HG03196 (cell line): Measurements from ENCODE around the gene RNF166.

Experiments
- ATAC-seq: cut with Tn5 transposase; IDR thresholded peaks from one replicate; pipeline ENCODE4 v1.9.1; 2021; ENCODE audit not compliant: unreplicated experiment

The RNF166 gene

DNA sequence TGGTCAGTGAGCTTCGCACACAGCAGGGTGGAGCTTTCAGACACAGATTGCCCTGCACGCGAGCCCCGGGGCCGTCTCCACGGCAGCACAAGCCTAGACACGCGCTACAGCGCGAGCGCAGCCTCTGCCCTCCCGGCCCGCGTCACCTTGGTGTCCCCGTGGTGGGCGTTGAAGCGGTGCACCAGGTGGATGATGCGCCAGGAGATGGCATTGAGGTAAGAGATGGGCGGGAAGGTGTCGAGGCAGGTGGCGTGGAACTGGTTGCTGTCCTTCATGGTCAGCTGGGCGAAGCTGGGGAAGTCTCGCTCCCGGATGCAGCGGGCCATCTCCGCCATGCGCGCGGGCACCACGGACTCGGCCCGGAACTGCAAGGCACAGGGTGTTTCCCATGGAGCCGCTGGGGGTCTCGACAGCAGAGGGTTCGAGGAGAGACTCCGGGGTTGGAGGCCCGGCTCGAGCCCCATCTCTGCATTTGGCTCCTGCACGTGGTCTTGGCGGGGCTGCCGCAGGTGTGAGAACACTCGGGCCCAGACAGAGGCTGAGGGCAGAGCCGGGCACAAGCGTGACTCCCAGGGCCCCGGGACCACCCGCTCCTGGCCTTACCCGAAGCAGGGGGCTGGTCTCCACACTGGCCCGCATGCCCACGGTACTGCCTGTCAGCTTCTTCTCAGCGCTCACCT is 51.0 kb downstream of the RNF166 start:
- no peak for ATAC-seq

DNA sequence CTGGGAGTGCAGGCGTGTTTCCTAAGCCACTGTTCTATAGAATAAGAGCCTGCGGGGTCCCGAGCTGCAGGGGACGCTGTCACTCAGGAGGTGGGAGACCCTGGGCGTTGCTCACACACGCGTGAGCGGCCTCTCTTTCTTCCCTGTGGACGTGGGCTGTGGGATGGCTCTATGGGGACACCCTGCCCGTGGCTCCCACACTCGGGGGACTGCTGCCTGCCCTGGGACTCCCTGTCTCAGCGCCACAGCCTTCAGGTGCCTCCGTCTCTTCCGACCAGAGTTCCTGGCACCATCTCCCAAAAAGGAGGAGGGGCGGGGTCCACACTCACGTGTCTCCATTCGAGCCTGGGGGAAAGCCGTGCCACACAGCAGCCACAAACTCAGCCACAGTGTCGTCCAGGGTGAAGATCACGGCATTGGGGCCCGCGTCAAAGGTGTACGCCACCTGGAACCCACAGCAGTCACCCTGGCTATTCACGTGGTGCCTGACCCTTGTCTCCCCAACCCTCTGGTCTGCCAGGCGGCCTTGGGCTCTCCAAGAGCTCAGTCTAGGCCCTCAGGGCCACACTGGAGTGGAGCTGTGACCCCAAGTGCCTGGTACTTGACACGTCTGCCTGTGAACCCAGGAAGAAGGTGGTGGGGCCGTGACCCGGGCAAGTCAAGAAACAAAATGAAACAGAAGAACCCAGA is 51.7 kb downstream of the RNF166 start:
- no peak for ATAC-seq

DNA sequence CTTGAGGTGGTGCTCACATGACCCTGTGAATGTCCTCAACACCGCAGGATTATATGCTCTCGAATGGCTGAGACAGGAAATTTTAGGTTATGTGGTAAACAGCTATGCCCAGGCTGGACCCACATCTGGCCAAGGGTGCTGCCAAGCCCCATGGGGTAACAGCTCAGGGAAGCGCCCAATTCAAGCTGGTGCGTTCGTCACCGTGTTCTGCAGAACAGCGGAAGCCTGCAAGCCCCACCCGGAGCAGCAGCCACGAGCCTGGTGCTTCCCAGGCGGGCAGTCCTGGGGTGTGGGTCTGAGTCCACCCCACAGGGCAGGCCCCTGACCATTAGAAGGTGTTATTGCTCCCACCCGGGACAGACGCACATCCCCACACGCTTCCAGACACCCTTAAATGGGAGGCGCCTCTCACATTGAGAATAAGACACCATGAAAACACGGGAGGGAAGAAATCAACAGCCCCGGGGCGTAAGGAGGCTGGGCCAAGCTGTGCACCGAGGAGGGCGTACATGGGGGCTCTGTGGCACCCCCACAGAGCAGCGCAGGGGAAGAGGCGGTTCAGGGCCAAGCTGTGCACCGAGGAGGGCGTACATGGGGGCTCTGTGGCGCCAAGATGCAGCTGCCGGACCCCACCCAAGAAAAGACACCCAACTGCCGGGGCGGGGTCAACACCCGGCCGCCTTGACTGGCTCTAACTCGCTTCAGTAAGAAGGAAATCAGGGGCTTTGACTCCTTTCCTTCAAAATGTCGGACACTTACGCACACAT is 52.4 kb downstream of the RNF166 start:
- ATAC-seq, result no peak

DNA sequence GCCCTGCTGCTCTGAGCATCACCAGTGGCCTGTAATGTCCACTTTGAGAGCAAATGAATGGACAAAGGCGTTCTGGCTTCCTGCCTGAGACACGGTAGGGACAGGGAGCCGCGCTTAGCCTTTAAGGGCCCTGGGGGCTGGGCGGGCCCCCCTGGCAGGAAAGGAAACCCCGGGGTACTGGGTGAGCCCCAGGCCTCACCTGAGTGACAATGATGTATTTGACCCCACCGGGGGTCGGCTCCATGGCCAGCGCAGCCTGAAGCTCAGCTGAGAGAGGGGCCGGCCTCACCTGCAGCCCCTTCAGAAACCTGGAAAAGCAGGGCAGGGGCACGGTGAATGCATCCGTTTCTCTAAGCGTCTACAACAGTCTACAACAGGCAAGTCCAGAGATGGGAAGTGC is 53.1 kb downstream of the RNF166 start:
- ATAC-seq, result no peak

DNA sequence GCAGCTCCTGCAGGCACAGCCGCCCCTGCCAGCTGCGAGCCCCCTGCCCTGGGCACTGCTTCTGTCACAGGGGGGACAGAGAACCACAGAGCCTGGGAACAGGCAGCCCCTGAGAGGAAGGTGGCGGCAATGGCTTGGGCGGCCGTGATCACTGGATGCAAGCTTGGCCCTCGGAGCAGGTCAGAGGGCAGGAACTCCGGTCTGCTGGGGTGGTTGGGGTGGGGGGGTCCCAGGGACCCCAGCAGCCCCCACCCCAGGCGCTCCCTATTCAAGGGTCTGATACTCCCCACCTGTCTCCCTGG is 53.5 kb downstream of the RNF166 start:
- ATAC-seq, result no peak

DNA sequence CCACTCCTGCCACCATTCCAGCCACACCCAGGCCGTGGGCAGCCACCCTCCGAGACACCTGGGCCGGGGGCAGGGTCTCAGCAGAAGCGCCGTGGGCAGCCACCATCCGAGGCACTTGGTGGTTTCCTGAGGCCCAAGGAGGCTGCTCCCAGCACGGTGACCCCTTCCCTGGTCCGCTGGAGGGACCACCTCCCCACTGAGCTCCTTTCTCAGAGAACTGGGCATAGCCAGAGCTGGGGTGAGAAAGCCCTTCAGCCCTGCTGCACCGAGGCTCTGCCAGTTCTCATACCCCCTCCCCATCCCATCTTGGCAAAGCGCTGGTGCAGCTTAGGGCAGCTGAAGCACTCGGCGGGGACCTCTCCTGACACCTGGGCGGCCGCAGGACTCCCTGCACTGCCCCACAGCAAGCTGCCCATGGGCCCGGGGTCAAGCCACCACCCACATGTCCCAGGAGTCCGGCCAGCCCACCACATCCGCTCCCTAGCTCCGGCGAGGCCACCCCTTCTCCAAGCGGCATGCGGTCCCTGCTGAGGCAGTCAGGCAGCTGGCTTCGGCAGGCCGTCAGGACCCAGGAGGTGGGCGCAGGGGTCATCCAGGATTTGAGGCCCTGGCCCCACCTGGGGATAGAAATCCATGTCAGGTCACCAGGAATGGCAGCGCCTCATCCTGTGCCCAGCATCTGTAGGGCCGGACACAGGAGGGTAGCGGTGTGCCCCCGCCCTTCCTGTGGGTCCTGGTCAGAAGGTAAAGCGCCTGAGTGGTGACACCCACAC is 54.0 kb downstream of the RNF166 start:
- ATAC-seq, result peak; percentile 3

DNA sequence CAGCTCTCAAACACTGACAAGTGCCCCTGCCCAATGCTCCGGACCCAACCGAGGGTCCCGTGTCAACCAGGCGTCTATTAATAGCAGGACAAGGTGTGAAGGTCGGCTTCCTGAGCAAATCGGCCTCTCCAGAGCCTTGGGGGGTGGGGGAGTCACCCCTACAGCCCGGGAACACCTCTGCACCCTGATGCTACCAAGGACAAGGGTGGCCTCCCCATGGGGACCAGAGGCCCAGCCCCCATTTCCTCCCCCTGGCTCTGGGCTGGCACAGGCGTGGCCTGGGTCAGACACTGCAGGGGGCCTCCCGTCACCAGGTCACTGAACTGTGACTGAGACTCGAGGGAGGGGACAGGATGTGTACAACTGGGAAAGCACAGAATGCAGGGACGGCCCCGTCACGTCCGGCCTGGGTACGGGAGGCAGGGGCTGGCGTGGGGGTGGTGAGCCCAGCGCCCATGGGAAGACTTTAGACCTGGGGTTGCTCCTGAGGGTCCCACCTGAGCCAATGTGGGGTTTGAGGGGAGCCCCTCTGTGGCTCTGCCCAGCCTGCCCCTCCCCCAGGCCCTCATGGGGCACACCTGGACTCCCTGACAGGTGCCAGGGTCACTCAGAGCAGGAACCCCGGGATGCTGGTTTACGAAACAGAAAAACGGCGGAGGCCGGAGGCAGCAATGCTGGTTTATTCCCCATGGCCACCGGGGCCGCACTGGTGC is 54.8 kb downstream of the RNF166 start:
- peak; percentile 64 for ATAC-seq

DNA sequence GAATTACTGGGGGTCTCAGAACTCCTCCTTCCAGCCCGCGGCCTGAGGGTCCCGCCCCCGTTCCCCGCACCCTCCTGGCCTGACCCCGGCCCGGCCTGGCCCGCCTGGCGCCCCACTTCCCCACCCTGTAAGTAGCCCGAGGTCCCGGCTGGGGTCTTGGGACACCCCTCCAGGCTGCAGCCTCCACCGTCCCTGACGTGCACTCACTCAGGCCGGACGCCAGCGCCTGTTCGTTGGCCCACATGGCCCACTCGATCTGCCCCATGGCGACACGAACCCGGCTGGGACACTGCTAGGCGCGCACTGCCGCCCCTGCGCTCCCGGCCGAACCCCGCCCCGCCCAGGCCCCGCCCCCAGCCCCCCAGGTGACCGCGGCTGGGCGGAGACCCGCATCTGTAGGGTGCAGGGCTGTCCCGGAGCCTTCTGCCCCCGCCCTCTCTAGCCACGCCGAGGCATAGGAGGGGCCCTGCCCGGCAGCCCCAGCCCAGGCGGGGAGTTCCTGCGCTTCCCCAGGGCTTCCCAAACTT is 55.4 kb downstream of the RNF166 start, which contains the start of gene CYBA:
Gene CYBA (minus strand): TSS at position 305 of the 527 bp plus-strand sequence. CDS start 40 bp downstream, at position 265.
- peak; percentile 55 for ATAC-seq

DNA sequence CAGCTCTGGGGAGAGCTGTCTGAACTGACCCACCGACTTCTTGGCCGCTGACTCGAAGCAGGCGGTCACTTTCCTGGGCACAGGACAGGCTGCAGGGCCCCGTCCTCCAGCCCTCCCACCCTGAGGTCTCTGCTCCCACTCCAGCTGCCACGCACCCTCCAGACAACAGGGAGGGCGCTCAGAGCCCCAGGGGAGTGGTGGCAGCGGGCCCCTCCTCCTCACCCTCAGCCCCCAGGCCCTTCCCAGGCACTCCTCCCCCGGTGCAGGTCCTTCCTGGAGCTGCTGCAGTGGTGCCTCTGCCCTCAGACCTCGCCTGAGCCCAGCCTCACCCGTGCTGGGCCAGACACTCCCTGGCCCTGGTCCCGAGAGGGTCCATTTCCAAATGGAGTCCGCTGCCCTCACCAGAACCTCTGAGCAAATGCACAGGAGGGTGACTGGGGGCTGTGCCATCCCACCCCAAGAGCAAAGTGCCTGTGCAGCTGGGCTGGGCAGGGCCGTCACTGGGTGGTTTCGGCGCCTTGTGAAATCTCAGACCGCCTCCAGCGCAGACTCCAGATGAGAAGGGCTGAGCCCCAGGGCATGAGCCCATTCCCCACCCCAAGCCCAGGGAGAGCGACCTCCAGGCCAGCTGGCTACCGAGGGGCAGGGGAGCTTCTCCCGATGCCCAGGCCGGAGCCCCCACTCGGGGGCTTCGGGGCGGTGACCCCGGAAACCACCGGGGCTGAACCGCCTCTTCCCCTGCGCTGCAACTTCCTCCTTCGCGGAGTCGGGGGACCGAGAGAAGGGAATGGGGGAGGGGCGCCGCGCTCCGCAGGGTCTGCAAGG is 56.1 kb downstream of the RNF166 start:
- no peak for ATAC-seq

DNA sequence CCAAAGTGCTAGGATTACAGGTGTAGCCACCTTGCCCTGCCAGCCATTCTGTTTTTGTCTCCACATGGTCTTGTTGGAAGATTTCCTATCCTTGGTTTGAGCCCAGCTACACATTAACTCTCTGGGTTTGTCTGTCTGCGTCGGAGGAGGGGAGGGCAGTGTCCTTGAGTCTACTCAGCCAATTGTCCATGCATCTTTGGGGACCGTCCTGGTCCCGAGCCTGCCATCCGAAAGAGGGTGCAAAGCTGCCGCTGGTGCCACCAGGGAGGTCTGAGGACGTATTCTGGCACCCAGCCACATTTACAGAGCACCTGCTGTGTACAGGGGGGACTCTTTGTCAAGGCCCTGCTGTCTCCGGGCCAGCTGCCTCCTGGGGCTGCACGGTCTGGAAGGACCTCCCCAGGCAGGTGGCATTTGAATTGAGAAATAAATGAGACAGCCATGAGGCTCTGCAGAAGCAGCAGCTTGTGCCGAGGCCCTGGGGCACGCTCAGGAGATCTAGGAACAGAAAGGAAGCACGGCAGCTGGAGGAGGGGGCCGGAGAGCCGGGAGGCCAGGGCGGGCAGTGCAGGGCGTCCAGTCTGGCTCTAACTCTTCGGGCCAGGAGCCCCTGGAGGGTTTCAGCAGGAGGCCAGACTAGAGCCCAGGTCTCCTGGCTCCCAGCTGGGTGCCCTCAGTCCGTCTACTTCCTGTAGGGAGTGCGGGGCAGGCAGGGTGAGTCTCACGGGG is 56.8 kb downstream of the RNF166 start:
- no peak for ATAC-seq

DNA sequence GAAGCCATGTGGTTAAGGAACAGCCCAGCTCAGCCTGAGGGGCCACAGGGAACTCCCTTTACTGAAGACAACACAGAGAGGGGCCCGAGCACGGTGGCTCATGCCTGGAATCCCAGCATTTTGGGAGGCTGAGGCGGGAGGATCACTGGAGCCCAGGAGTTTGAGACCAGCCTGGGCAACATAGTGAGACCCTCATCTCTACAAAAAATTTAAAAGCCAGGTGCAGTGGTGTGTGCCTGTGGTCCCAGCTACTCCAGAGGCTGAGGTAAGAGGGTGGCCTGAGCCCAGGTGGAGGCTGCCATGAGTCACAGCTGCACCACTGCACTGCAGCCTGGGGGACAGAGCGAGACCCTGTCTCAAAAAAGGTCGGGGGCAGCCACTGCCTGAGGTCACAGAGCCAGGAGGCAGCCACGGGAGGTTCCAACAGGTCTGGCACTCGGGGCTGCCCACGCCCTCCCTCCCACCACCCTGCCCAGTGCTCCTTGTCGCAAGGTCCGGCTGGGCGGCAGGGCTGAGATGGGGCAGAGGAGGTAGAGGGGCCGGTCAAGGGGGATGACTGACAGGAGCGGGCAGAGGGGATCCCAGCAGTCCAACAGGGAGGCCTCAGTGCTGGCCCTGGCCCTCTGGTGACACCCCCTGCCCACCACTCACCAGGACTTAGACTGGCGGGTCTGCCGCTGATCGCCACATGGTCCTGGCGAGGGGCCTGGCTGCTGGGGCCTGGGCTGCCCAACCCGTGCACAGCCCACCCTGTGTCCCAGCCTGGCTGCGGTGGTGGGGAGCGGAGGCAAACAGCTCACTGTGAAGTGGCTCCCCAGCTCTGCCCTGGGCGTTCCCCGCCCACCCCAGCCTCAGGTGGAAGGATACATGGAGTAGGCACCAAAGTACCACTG is 58.8 kb downstream of the RNF166 start:
- no peak for ATAC-seq
